H1 (cell line): ENCODE results near the gene SPTLC3.

Experiments
- CHD2 ChIP-seq: IDR thresholded peaks from 2 replicates; pipeline ENCODE4 v1.6.1; 2012; ENCODE audit warnings: low read length, improper control_type of control experiment
- EP300 ChIP-seq, 2 experiments: IDR thresholded peaks; 1 replicate in 1 of 2; 2 replicates in 1 of 2; pipeline ENCODE4 v1.6.1; 2011 to 2012; ENCODE audit warnings: low read depth in 2 of 2, low read length in 2 of 2, mild to moderate bottlenecking in 2 of 2, borderline replicate concordance in 1 of 2, inconsistent platforms in 1 of 2, moderate library complexity in 1 of 2
- EZH2 ChIP-seq: fragments of 200-600 bp; sonication (generic); IDR thresholded peaks from 2 replicates; pipeline ENCODE4 v1.7.1; 2012; ENCODE audit warnings: low read depth, mild to moderate bottlenecking, moderate library complexity, low read length, inconsistent platforms; ENCODE audit not compliant: severe bottlenecking
- MAX ChIP-seq: IDR thresholded peaks from 2 replicates; pipeline ENCODE4 v1.6.1; 2012; ENCODE audit warnings: inconsistent platforms
- NRF1 ChIP-seq: IDR thresholded peaks from 2 replicates; pipeline ENCODE4 v1.6.1; 2011; ENCODE audit warnings: mild to moderate bottlenecking, low read depth, low read length, improper control_type of control experiment
- POLR2A ChIP-seq, 2 experiments: IDR thresholded peaks; 1 replicate in 1 of 2; 2 replicates in 1 of 2; pipeline ENCODE4 v1.6.1; 2011; ENCODE audit warnings: low read depth in 2 of 2, low read length in 2 of 2, mild to moderate bottlenecking in 2 of 2; ENCODE audit errors: control extremely low read depth in 1 of 2
- RFX5 ChIP-seq: IDR thresholded peaks from 2 replicates; pipeline ENCODE4 v1.6.1; 2011; ENCODE audit warnings: low read depth, low read length, improper control_type of control experiment, borderline replicate concordance
- SP1 ChIP-seq: IDR thresholded peaks from 2 replicates; pipeline ENCODE4 v1.6.1; 2011; ENCODE audit warnings: low read depth, low read length
- TAF1 ChIP-seq: IDR thresholded peaks from 2 replicates; pipeline ENCODE4 v1.6.1; 2011; ENCODE audit warnings: mild to moderate bottlenecking, low read depth, low read length
- TBP ChIP-seq: IDR thresholded peaks from 2 replicates; pipeline ENCODE4 v1.6.1; 2011; ENCODE audit warnings: low read depth, low read length, improper control_type of control experiment
- TCF12 ChIP-seq: IDR thresholded peaks from 2 replicates; pipeline ENCODE4 v1.6.1; 2011; ENCODE audit warnings: low read depth, mild to moderate bottlenecking, low read length
- USF2 ChIP-seq: IDR thresholded peaks from 2 replicates; pipeline ENCODE4 v1.6.1; 2011; ENCODE audit warnings: low read length, improper control_type of control experiment
- TF ChIP-seq, protein P1 (sequence below), 3 experiments: IDR thresholded peaks; 1 replicate in 2 of 3; 2 replicates in 1 of 3; pipeline versions ENCODE4 v1.5.1 to v1.6.1; 2011; ENCODE audit warnings: low read length in 3 of 3, mild to moderate bottlenecking in 3 of 3, inconsistent platforms in 2 of 3, low read depth in 1 of 3, moderate library complexity in 1 of 3; ENCODE audit not compliant: insufficient read depth in 1 of 3; ENCODE audit errors: control extremely low read depth in 1 of 3

GRCh38 chr20:13028673-13029072 is 19.9 kb downstream of the SPTLC3 start:
- no peak for TF ChIP-seq NRF1
- TF ChIP-seq, protein P1, sequence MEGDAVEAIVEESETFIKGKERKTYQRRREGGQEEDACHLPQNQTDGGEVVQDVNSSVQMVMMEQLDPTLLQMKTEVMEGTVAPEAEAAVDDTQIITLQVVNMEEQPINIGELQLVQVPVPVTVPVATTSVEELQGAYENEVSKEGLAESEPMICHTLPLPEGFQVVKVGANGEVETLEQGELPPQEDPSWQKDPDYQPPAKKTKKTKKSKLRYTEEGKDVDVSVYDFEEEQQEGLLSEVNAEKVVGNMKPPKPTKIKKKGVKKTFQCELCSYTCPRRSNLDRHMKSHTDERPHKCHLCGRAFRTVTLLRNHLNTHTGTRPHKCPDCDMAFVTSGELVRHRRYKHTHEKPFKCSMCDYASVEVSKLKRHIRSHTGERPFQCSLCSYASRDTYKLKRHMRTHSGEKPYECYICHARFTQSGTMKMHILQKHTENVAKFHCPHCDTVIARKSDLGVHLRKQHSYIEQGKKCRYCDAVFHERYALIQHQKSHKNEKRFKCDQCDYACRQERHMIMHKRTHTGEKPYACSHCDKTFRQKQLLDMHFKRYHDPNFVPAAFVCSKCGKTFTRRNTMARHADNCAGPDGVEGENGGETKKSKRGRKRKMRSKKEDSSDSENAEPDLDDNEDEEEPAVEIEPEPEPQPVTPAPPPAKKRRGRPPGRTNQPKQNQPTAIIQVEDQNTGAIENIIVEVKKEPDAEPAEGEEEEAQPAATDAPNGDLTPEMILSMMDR (IDR thresholded peaks at IDR 0.05; ENCODE audit: control extremely low read depth in 1 of 3, insufficient read depth in 1 of 3, low read depth in 1 of 3, low read length in 3 of 3), result no peak
- no peak for TF ChIP-seq TAF1
- TF ChIP-seq RFX5, result no peak
- no peak for TF ChIP-seq TCF12
- no peak for TF ChIP-seq SP1
- TF ChIP-seq CHD2, result no peak
- no peak for TF ChIP-seq EZH2
- no peak for TF ChIP-seq USF2
- no peak for TF ChIP-seq POLR2A (IDR thresholded peaks at IDR 0.05; ENCODE audit: control extremely low read depth in 1 of 2, low read depth in 2 of 2, low read length in 2 of 2)
- TF ChIP-seq EP300 (IDR thresholded peaks at IDR 0.05; ENCODE audit: borderline replicate concordance in 1 of 2, low read depth in 2 of 2, low read length in 2 of 2), result no peak
- TF ChIP-seq TBP, result no peak
- TF ChIP-seq MAX, result no peak
